HCT116 (cell line): ENCODE measurements around the gene RAI1. TPM values are rescaled to one million over a fixed set of nuclear protein-coding genes. Genes with fewer than 3 reads are reported as not detected.

Experiments
- ATAC-seq: fragments of 200-7000 bp; cut with Tn5 transposase; 2 replicates; pipeline ENCODE4 v1.9.1; 2020; ENCODE audit warnings: mild to moderate bottlenecking, moderate library complexity
- BruUV-seq: library from RNA; stranded (reverse); fragments of 400-500 nt; replicated peaks from 2 replicates; lab custom pipeline; 2021; lab: Mats Ljungman, UMichigan
- CTCF ChIA-PET: fragments of 300-600 bp; sonication (Branson Sonifier 250); formaldehyde crosslinking; loops from one replicate; lab custom pipeline; 2021; ENCODE audit warnings: antibody characterized with exemption; lab: Charles Lee
- POLR2A ChIA-PET: fragments of 300-600, 350-600 bp; sonication (Branson Sonifier 250); formaldehyde crosslinking; loops from one replicate; lab custom pipeline; 2021; ENCODE audit warnings: antibody characterized with exemption; lab: Charles Lee
- RAD21 ChIA-PET, 2 experiments: fragments of 300-600 bp; sonication (Branson Sonifier 250); formaldehyde crosslinking; loops; one replicate each; lab custom pipeline; 2023; ENCODE audit warnings: low total read pairs in 2 of 2; ENCODE audit not compliant: uncharacterized antibody in 2 of 2, unreplicated experiment in 2 of 2, low non-redundant PET in 1 of 2; lab: Charles Lee
- DNase-seq: peaks from one replicate; pipeline ENCODE4 v3.0.0-alpha.2; 2010; ENCODE audit warnings: low read depth, low spot score
- H2AFZ ChIP-seq: fragments of 200-600 bp; shearing (Covaris generic), sonication (generic); 2 replicates; pipeline ENCODE4 v1.6.1; 2017; ENCODE audit warnings: low read depth, mixed run types, mixed read lengths, antibody characterized with exemption, low read length; ENCODE audit not compliant: poor library complexity, severe bottlenecking
- H3K27ac ChIP-seq: 2 replicates; pipeline ENCODE4 v1.5.1; 2012; ENCODE audit warnings: low read depth, low read length
- H3K27me3 ChIP-seq: fragments of 200-600 bp; sonication (generic); 2 replicates; pipeline ENCODE4 v1.6.1; 2016; ENCODE audit warnings: mixed run types, low read length, mixed read lengths; ENCODE audit not compliant: insufficient read depth
- H3K36me3 ChIP-seq, 2 experiments: fragments of 200-500 bp in 1 of 2; fragments of 200-600 bp in 1 of 2; sonication (Bioruptor generic) in 1 of 2; sonication (generic) in 1 of 2; 2 replicates each; pipeline versions ENCODE4 v1.5.1 to v1.6.1; 2014 to 2016; ENCODE audit warnings: low read length in 2 of 2, inconsistent platforms in 1 of 2, mixed read lengths in 1 of 2, mixed run types in 1 of 2; ENCODE audit not compliant: insufficient read depth in 2 of 2, control insufficient read depth in 1 of 2
- H3K4me1 ChIP-seq, 2 experiments: fragments of 200-600 bp in 1 of 2; sonication (generic) in 1 of 2; 2 replicates each; pipeline versions ENCODE4 v1.5.1 to v1.6.1; 2012 to 2017; ENCODE audit warnings: low read length in 2 of 2, inconsistent platforms in 1 of 2, mild to moderate bottlenecking in 1 of 2, mixed read lengths in 1 of 2, mixed run types in 1 of 2, moderate library complexity in 1 of 2; ENCODE audit not compliant: insufficient read depth in 2 of 2, control insufficient read depth in 1 of 2
- H3K4me2 ChIP-seq: fragments of 200-600 bp; sonication (generic); 2 replicates; pipeline ENCODE4 v1.6.1; 2017; ENCODE audit warnings: mixed run types, low read length, mixed read lengths
- H3K4me3 ChIP-seq, 2 experiments: fragments of 200-600 bp in 1 of 2; sonication (generic) in 1 of 2; replicated peaks in 1 of 2; 2 replicates each; pipeline ENCODE4 v1.5.1; 2011 to 2016; ENCODE audit warnings: low read length in 2 of 2, control low read depth in 1 of 2, low read depth in 1 of 2, mild to moderate bottlenecking in 1 of 2, mixed read lengths in 1 of 2, mixed run types in 1 of 2
- H3K79me2 ChIP-seq: fragments of 200-600 bp; sonication (generic); 2 replicates; pipeline ENCODE4 v1.6.1; 2017; ENCODE audit warnings: mild to moderate bottlenecking, mixed run types, low read length, moderate library complexity, mixed read lengths; ENCODE audit not compliant: insufficient read depth
- H3K9ac ChIP-seq: fragments of 200-600 bp; sonication (generic); 2 replicates; pipeline ENCODE4 v1.6.1; 2016; ENCODE audit warnings: low read length, mixed read lengths
- H3K9me2 ChIP-seq: fragments of 200-600 bp; sonication (generic), shearing (Covaris generic); 2 replicates; pipeline ENCODE4 v1.6.1; 2017; ENCODE audit warnings: mixed run types, mild to moderate bottlenecking, moderate library complexity; ENCODE audit not compliant: insufficient read depth
- H3K9me3 ChIP-seq, 2 experiments: fragments of 200-500 bp in 1 of 2; fragments of 200-600 bp in 1 of 2; sonication (Bioruptor generic) in 1 of 2; sonication (generic) in 1 of 2; 2 replicates each; pipeline ENCODE4 v1.6.1; 2014 to 2017; ENCODE audit warnings: low read length in 2 of 2, mixed read lengths in 2 of 2, inconsistent platforms in 1 of 2, low read depth in 1 of 2, mild to moderate bottlenecking in 1 of 2, mixed run types in 1 of 2, moderate library complexity in 1 of 2; ENCODE audit not compliant: control insufficient read depth in 1 of 2, insufficient read depth in 1 of 2
- H4K20me1 ChIP-seq: fragments of 200-600 bp; sonication (generic), shearing (Covaris generic); 2 replicates; pipeline ENCODE4 v1.6.1; 2017; ENCODE audit warnings: mixed run types, mild to moderate bottlenecking, moderate library complexity; ENCODE audit not compliant: insufficient read depth
- ATF3 ChIP-seq: IDR thresholded peaks from 2 replicates; pipeline ENCODE4 v1.6.1; 2012
- CBX3 ChIP-seq: IDR thresholded peaks from 2 replicates; pipeline ENCODE4 v1.6.1; 2012; ENCODE audit warnings: low read depth
- CTCF ChIP-seq, 3 experiments: fragments of 200-600 bp in 1 of 3; sonication (generic) in 1 of 3; IDR thresholded peaks in 2 of 3; conservative IDR thresholded peaks in 1 of 3; 2 replicates each; pipeline ENCODE4 v1.5.1; 2012 to 2017; ENCODE audit warnings: low read depth in 2 of 3, low read length in 2 of 3, antibody characterized with exemption in 1 of 3, borderline replicate concordance in 1 of 3, control low read depth in 1 of 3, mild to moderate bottlenecking in 1 of 3, mixed read lengths in 1 of 3, mixed run types in 1 of 3, moderate library complexity in 1 of 3; ENCODE audit not compliant: insufficient read depth in 1 of 3
- EGR1 ChIP-seq: IDR thresholded peaks from 2 replicates; pipeline ENCODE4 v1.6.1; 2012; ENCODE audit warnings: low read depth
- FOSL1 ChIP-seq: IDR thresholded peaks from 2 replicates; pipeline ENCODE4 v1.6.1; 2012; ENCODE audit warnings: low read depth
- MAX ChIP-seq: IDR thresholded peaks from 2 replicates; pipeline ENCODE4 v1.6.1; 2012
- POLR2AphosphoS5 ChIP-seq: IDR thresholded peaks from 2 replicates; pipeline ENCODE4 v1.6.1; 2011; ENCODE audit warnings: mild to moderate bottlenecking, low read depth, low read length, moderate library complexity
- RAD21 ChIP-seq: IDR thresholded peaks from 2 replicates; pipeline ENCODE4 v1.6.1; 2012; ENCODE audit warnings: low read depth, mild to moderate bottlenecking
- REST ChIP-seq: IDR thresholded peaks from 2 replicates; pipeline ENCODE4 v1.6.1; 2012; ENCODE audit warnings: low read depth
- SP1 ChIP-seq: IDR thresholded peaks from 2 replicates; pipeline ENCODE4 v1.6.1; 2012; ENCODE audit warnings: low read depth
- SRF ChIP-seq: IDR thresholded peaks from 2 replicates; pipeline ENCODE4 v1.6.1; 2012; ENCODE audit warnings: low read depth
- YY1 ChIP-seq: IDR thresholded peaks from 2 replicates; pipeline ENCODE4 v1.6.1; 2011; ENCODE audit warnings: low read length, low read depth, moderate library complexity, mild to moderate bottlenecking; ENCODE audit not compliant: insufficient replicate concordance; ENCODE audit errors: extremely low read depth
- ZFX ChIP-seq: fragments of 450-650 bp; IDR thresholded peaks from 2 replicates; pipeline ENCODE4 v1.6.1; 2017
- ZNF274 ChIP-seq: fragments of 200-500 bp; sonication (Bioruptor generic); IDR thresholded peaks from 2 replicates; pipeline ENCODE4 v1.6.1; 2014; ENCODE audit warnings: mild to moderate bottlenecking, low read depth, low read length, inconsistent platforms
- intact Hi-C: fragments of 100-400 bp; cut with micrococcal nuclease; formaldehyde crosslinking; loops from 2 replicates; pipeline ENCODE4 v1.10.0; 2022
- total RNA-seq: library from RNA; stranded (reverse); gene quantifications from one replicate; pipeline ENCODE4 v1.2.1, GENCODE V29; 2021; ENCODE audit not compliant: unreplicated experiment

RAI1 gene
- total RNA-seq, 1 experiment from 2014 or later = 38.5 TPM

GRCh38 chr17:17760350-17760749 is 79.1 kb downstream of the RAI1 start (continued):
- TF ChIP-seq REST (no peak), CBX3 (no peak), ZNF274 (no peak)
- TF ChIP-seq, all 23 proteins: peak for 0

GRCh38 chr17:17760872-17761550 is 79.8 kb downstream of the RAI1 start:
- Histone ChIP-seq H3K36me3 (no peaks in the 10 kb centered on the region), H3K9ac (no peak overlapping the region), H3K79me2 (peaks cover 9% of the 10 kb centered on the region; the same call in 1 of the 2 replicates), H2AFZ (no peak overlapping the region), H3K9me2 (no peaks in the 10 kb centered on the region)
- ATAC-seq = no peak
- TF ChIP-seq ZNF274 = no peak
- TF ChIP-seq RAD21 = no peak
- TF ChIP-seq YY1 = no peak
- no peak for TF ChIP-seq ZFX
- no peak for TF ChIP-seq ATF3
- no peak for TF ChIP-seq CTCF (IDR thresholded peaks at IDR 0.05 in 2 of 3, conservative IDR thresholded peaks at IDR 0.05 in 1 of 3; ENCODE audit: borderline replicate concordance in 1 of 3, insufficient read depth in 1 of 3, low read depth in 2 of 3, low read length in 2 of 3)
- no peak for TF ChIP-seq EGR1
- TF ChIP-seq REST = no peak
- no peak for TF ChIP-seq SRF
- no peak for TF ChIP-seq CBX3
- no peak for TF ChIP-seq FOSL1
- TF ChIP-seq POLR2AphosphoS5 = no peak
- no peak for TF ChIP-seq SP1
- TF ChIP-seq MAX = no peak
- TF ChIP-seq, all 23 proteins: peak for 0
- no peak overlapping the region for H3K4me3 ChIP-seq
- ChIA-PET CTCF (no interaction called here), POLR2A (no interaction called here), RAD21 (no interaction called here)
- no peaks in the 10 kb centered on the region for H3K27me3 ChIP-seq
- no peaks in the 10 kb centered on the region for H3K9me3 ChIP-seq
- H3K4me2 ChIP-seq = no peak overlapping the region
- intact Hi-C loops = no loop called here
- H3K4me1 ChIP-seq = 0 out of 4 replicates have a peak, but pooled peaks cover 0 to 3% of the 10 kb centered on the region in 2 experiments
- DNase-seq = no peak
- BruUV-seq = no TSS peak
- no peak overlapping the region for H3K27ac ChIP-seq
- no peaks in the 10 kb centered on the region for H4K20me1 ChIP-seq
